Liver (tissue), 9 donors: ENCODE measurements around the gene NUDT17. TPM values are rescaled to one million over a fixed set of nuclear protein-coding genes. Genes with fewer than 3 reads are reported as not detected.

Experiments
- DNase-seq: peaks from one replicate; pipeline ENCODE4 v3.0.0-alpha.2; 2017; ENCODE audit warnings: low spot score
- H3K27ac ChIP-seq, 2 donors: one replicate each; pipeline ENCODE4 v1.7.0; 2013; ENCODE audit warnings: inconsistent platforms in 2 of 2, low read length in 2 of 2, control low read depth in 1 of 2, low read depth in 1 of 2, mild to moderate bottlenecking in 1 of 2
- H3K27me3 ChIP-seq, 4 donors: one replicate each; pipeline versions ENCODE4 v1.6.1 to v1.7.0; 2013; ENCODE audit warnings: low read length in 3 of 4, inconsistent platforms in 1 of 4, mild to moderate bottlenecking in 1 of 4, moderate library complexity in 1 of 4; ENCODE audit not compliant: control insufficient read depth in 4 of 4, insufficient read depth in 4 of 4
- H3K36me3 ChIP-seq, 4 donors: one replicate each; pipeline versions ENCODE4 v1.6.1 to v1.7.0; 2013; ENCODE audit warnings: low read length in 3 of 4, mild to moderate bottlenecking in 3 of 4, low read depth in 1 of 4, moderate library complexity in 1 of 4; ENCODE audit not compliant: control insufficient read depth in 4 of 4, insufficient read depth in 3 of 4
- H3K4me1 ChIP-seq, 4 donors: one replicate each; pipeline versions ENCODE4 v1.6.1 to v1.7.0; 2013; ENCODE audit warnings: low read length in 3 of 4, mild to moderate bottlenecking in 3 of 4, moderate library complexity in 1 of 4; ENCODE audit not compliant: control insufficient read depth in 4 of 4, insufficient read depth in 4 of 4
- H3K4me3 ChIP-seq, 3 donors: one replicate each; pipeline versions ENCODE4 v1.6.1 to v1.7.0; 2013; ENCODE audit warnings: low read length in 3 of 3, control low read depth in 1 of 3, low read depth in 1 of 3, mild to moderate bottlenecking in 1 of 3
- H3K9ac ChIP-seq, 2 donors: one replicate each; pipeline ENCODE4 v1.7.0; 2013; ENCODE audit warnings: low read length in 2 of 2, mild to moderate bottlenecking in 2 of 2, moderate library complexity in 2 of 2, control low read depth in 1 of 2, low read depth in 1 of 2
- H3K9me3 ChIP-seq, 4 donors: one replicate each; pipeline versions ENCODE4 v1.6.1 to v1.7.0; 2013; ENCODE audit warnings: low read length in 3 of 4; ENCODE audit not compliant: control insufficient read depth in 4 of 4
- FOXA1 ChIP-seq: IDR thresholded peaks from 2 replicates; pipeline ENCODE4 v1.6.1; 2016; ENCODE audit warnings: antibody characterized with exemption
- FOXA2 ChIP-seq: IDR thresholded peaks from 2 replicates; pipeline ENCODE4 v1.6.1; 2016; ENCODE audit warnings: antibody characterized with exemption
- HNF4A ChIP-seq, 2 donors: conservative IDR thresholded peaks; 2 replicates each; pipeline ENCODE4 v1.6.1; 2016; ENCODE audit warnings: antibody characterized with exemption in 2 of 2, mild to moderate bottlenecking in 2 of 2
- HNF4G ChIP-seq: IDR thresholded peaks from 2 replicates; pipeline ENCODE4 v1.6.1; 2016; ENCODE audit warnings: antibody characterized with exemption
- JUND ChIP-seq, 2 donors: IDR thresholded peaks; 2 replicates each; pipeline ENCODE4 v1.6.1; 2016; ENCODE audit warnings: antibody characterized with exemption in 2 of 2
- NR2F2 ChIP-seq: IDR thresholded peaks from 2 replicates; pipeline ENCODE4 v1.6.1; 2016; ENCODE audit warnings: antibody characterized with exemption
- RAD21 ChIP-seq, 2 donors: IDR thresholded peaks; 2 replicates each; pipeline ENCODE4 v1.6.1; 2016; ENCODE audit warnings: antibody characterized with exemption in 2 of 2, mild to moderate bottlenecking in 2 of 2
- RXRA ChIP-seq, 2 donors: IDR thresholded peaks; 2 replicates each; pipeline ENCODE4 v1.6.1; 2017 to 2018; ENCODE audit warnings: antibody characterized with exemption in 2 of 2, mild to moderate bottlenecking in 1 of 2
- SP1 ChIP-seq: IDR thresholded peaks from 2 replicates; pipeline ENCODE4 v1.6.1; 2018; ENCODE audit warnings: antibody characterized with exemption, mild to moderate bottlenecking
- TAF1 ChIP-seq: conservative IDR thresholded peaks from 2 replicates; pipeline ENCODE4 v1.6.1; 2016; ENCODE audit warnings: antibody characterized with exemption, mild to moderate bottlenecking
- YY1 ChIP-seq: IDR thresholded peaks from 2 replicates; pipeline ENCODE4 v1.6.1; 2016; ENCODE audit warnings: antibody characterized with exemption, mild to moderate bottlenecking
- WGBS: extraction: QIAGEN DNeasy Blood & Tissue Kit; methylation state at CpG from one replicate; pipeline ENCODE4 v1.1.7; 2013; 5-methylcytosine and 5-hydroxymethylcytosine counted together
- polyA plus RNA-seq, 2 donors: library from polyadenylated mRNA; stranded (reverse) in 1 of 2; unstranded in 1 of 2; fragments of 200-250 nt in 1 of 2; fragments of >200 nt in 1 of 2; fragmentation: Nextera tagmentation in 1 of 2; extraction: Ambion mirVana in 1 of 2; gene quantifications; one replicate each; pipeline versions ENCODE4 v1.2.1 to v1.2.3, GENCODE V29; 2013 to 2015
- total RNA-seq, 2 donors: library from RNA; depleted of rRNA; stranded (reverse); fragments of >200 nt; gene quantifications; one replicate each; pipeline ENCODE4 v1.2.3, GENCODE V29; 2014
- TF ChIP-seq, protein P1 (sequence below): fragments of 150-350 bp; IDR thresholded peaks from 2 replicates; pipeline ENCODE4 v1.5.1; 2017; ENCODE audit warnings: improper control_type of control experiment, low read depth, low read length; ENCODE audit not compliant: missing input control
- TF ChIP-seq, protein P2 (sequence below): IDR thresholded peaks from 2 replicates; pipeline ENCODE4 v1.6.1; 2016; ENCODE audit warnings: antibody characterized with exemption
- TF ChIP-seq, protein P3 (sequence below): IDR thresholded peaks from 2 replicates; pipeline ENCODE4 v1.6.1; 2016; ENCODE audit warnings: antibody characterized with exemption
- TF ChIP-seq, protein P4 (sequence below): IDR thresholded peaks from 2 replicates; pipeline ENCODE4 v1.6.1; 2016; ENCODE audit warnings: antibody characterized with exemption
- TF ChIP-seq, protein P5 (sequence below): IDR thresholded peaks from 2 replicates; pipeline ENCODE4 v1.6.1; 2016; ENCODE audit warnings: antibody characterized with exemption, mild to moderate bottlenecking
- donor health status: healthy.
- donor health status: healthy.
- donor health status: healthy.
- donor health status: healthy.
- donor health status: healthy.

The NUDT17 gene
- total and polyA plus RNA-seq, 4 donors: 0.59 to 2.1 (median 1.0) TPM

DNA sequence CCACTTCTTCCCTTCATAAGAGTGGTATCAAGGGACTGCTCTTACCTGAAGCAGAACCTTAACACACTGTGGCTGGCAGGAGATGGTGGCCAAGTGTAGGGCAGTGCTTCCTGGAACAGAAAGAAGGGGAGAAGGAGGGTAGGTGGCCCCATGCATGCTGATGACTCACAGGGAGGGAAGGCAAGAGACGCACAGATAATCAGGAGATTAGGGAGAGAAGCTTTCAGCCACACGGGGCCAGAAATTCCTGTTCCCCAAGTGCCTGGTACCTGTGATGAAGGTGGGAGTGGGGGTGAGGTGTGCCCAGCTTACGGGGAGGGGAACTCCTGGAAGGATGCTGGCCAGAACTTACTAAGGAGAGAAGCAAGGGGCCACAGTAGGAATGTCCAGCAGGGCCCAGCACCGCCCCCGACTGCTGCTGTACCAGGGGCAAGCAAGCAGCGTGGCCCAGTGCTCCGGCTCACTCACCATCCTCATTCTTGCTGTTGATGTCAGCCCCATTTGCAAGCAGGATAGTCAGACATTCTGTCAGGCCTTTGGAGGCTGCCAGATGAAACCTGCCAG is 32.6 kb downstream of the NUDT17 start:
- H3K27me3 ChIP-seq: peaks cover 0 to 5% (median 0%) of the 10 kb centered on the region in 4 donors
- no peaks in the 10 kb centered on the region for H3K4me1 ChIP-seq
- H3K36me3 ChIP-seq: no peaks in the 10 kb centered on the region
- no peaks in the 10 kb centered on the region for H3K9me3 ChIP-seq
- no peak for DNase-seq
- no peak overlapping the region for H3K9ac ChIP-seq
- no peak overlapping the region for H3K4me3 ChIP-seq
- WGBS: 89% methylated on average over 7 of the region's 7 CpGs
- H3K27ac ChIP-seq: no peak overlapping the region
- TF ChIP-seq YY1 (no peak), RXRA (IDR thresholded peaks at IDR 0.05) (no peak), TAF1 (no peak), FOXA1 (no peak), JUND (IDR thresholded peaks at IDR 0.05) (no peak), SP1 (no peak)
- TF ChIP-seq, protein P1, sequence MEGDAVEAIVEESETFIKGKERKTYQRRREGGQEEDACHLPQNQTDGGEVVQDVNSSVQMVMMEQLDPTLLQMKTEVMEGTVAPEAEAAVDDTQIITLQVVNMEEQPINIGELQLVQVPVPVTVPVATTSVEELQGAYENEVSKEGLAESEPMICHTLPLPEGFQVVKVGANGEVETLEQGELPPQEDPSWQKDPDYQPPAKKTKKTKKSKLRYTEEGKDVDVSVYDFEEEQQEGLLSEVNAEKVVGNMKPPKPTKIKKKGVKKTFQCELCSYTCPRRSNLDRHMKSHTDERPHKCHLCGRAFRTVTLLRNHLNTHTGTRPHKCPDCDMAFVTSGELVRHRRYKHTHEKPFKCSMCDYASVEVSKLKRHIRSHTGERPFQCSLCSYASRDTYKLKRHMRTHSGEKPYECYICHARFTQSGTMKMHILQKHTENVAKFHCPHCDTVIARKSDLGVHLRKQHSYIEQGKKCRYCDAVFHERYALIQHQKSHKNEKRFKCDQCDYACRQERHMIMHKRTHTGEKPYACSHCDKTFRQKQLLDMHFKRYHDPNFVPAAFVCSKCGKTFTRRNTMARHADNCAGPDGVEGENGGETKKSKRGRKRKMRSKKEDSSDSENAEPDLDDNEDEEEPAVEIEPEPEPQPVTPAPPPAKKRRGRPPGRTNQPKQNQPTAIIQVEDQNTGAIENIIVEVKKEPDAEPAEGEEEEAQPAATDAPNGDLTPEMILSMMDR: no peak
- TF ChIP-seq, protein P2, sequence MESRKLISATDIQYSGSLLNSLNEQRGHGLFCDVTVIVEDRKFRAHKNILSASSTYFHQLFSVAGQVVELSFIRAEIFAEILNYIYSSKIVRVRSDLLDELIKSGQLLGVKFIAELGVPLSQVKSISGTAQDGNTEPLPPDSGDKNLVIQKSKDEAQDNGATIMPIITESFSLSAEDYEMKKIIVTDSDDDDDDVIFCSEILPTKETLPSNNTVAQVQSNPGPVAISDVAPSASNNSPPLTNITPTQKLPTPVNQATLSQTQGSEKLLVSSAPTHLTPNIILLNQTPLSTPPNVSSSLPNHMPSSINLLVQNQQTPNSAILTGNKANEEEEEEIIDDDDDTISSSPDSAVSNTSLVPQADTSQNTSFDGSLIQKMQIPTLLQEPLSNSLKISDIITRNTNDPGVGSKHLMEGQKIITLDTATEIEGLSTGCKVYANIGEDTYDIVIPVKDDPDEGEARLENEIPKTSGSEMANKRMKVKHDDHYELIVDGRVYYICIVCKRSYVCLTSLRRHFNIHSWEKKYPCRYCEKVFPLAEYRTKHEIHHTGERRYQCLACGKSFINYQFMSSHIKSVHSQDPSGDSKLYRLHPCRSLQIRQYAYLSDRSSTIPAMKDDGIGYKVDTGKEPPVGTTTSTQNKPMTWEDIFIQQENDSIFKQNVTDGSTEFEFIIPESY: no peak
- TF ChIP-seq, protein P3, sequence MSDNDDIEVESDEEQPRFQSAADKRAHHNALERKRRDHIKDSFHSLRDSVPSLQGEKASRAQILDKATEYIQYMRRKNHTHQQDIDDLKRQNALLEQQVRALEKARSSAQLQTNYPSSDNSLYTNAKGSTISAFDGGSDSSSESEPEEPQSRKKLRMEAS: no peak
- TF ChIP-seq, protein P4, sequence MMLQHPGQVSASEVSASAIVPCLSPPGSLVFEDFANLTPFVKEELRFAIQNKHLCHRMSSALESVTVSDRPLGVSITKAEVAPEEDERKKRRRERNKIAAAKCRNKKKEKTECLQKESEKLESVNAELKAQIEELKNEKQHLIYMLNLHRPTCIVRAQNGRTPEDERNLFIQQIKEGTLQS: no peak
- TF ChIP-seq, protein P5, sequence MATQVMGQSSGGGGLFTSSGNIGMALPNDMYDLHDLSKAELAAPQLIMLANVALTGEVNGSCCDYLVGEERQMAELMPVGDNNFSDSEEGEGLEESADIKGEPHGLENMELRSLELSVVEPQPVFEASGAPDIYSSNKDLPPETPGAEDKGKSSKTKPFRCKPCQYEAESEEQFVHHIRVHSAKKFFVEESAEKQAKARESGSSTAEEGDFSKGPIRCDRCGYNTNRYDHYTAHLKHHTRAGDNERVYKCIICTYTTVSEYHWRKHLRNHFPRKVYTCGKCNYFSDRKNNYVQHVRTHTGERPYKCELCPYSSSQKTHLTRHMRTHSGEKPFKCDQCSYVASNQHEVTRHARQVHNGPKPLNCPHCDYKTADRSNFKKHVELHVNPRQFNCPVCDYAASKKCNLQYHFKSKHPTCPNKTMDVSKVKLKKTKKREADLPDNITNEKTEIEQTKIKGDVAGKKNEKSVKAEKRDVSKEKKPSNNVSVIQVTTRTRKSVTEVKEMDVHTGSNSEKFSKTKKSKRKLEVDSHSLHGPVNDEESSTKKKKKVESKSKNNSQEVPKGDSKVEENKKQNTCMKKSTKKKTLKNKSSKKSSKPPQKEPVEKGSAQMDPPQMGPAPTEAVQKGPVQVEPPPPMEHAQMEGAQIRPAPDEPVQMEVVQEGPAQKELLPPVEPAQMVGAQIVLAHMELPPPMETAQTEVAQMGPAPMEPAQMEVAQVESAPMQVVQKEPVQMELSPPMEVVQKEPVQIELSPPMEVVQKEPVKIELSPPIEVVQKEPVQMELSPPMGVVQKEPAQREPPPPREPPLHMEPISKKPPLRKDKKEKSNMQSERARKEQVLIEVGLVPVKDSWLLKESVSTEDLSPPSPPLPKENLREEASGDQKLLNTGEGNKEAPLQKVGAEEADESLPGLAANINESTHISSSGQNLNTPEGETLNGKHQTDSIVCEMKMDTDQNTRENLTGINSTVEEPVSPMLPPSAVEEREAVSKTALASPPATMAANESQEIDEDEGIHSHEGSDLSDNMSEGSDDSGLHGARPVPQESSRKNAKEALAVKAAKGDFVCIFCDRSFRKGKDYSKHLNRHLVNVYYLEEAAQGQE: no peak

DNA sequence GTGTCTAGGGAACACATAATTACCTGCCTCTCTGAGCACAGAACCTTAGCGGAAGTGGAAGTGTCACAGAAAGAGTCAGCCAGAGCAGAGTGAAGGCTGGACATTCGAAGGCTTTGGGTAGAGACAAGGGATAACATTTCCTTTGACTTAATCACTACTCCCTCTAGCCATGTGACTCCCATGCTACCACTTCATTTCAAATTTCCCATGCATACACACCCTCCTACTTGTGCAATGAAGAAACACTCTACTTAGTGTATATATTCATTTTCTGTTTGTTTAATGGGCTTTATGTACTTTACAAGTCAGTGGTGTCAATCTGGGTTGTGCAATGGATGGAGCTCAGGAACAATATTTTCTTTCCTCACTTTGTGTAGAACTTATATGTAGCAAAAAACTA is 33.3 kb downstream of the NUDT17 start:
- no peaks in the 10 kb centered on the region for H3K36me3 ChIP-seq
- no peak for DNase-seq
- H3K4me1 ChIP-seq: no peaks in the 10 kb centered on the region
- H3K27me3 ChIP-seq: peaks cover 0 to 5% (median 0%) of the 10 kb centered on the region in 4 donors
- H3K4me3 ChIP-seq: no peak overlapping the region
- no peak overlapping the region for H3K9ac ChIP-seq
- no peak overlapping the region for H3K27ac ChIP-seq
- H3K9me3 ChIP-seq: no peaks in the 10 kb centered on the region
- WGBS: 92% methylated on average over 2 of the region's 2 CpGs
- TF ChIP-seq JUND (IDR thresholded peaks at IDR 0.05): no peak
- TF ChIP-seq HNF4G: no peak
- TF ChIP-seq, protein P1: no peak
- TF ChIP-seq RAD21 (IDR thresholded peaks at IDR 0.05): no peak
- no peak for TF ChIP-seq FOXA2
- TF ChIP-seq, protein P3: no peak
- no peak for TF ChIP-seq SP1
- no peak for TF ChIP-seq NR2F2
- TF ChIP-seq RXRA (IDR thresholded peaks at IDR 0.05): no peak
- no peak for TF ChIP-seq YY1
- no peak for TF ChIP-seq FOXA1
- TF ChIP-seq HNF4A (conservative IDR thresholded peaks at IDR 0.05): no peak
- TF ChIP-seq, protein P4: no peak
- TF ChIP-seq, protein P5: no peak
